Adrenal gland (tissue), 5 donors: Measurements from ENCODE around the gene RNPEP.

Experiments used
- POLR2A ChIP-seq, 2 donors: fragments of 450-650 bp; IDR thresholded peaks; one replicate each; pipeline ENCODE4 v1.6.1; 2017; ENCODE audit warnings: antibody characterized with exemption in 2 of 2, mild to moderate bottlenecking in 2 of 2, moderate library complexity in 1 of 2
- TF ChIP-seq, protein P1 (sequence below), 6 experiments: fragments of 450-650 bp in 4 of 6; fragments of 200-600 bp in 2 of 6; sonication (generic) in 1 of 6; IDR thresholded peaks; 1 replicate in 5 of 6; 2 replicates in 1 of 6; pipeline versions ENCODE4 v1.5.1 to v1.8.0; 2016 to 2021; ENCODE audit warnings: antibody characterized with exemption in 6 of 6, mild to moderate bottlenecking in 2 of 6, moderate library complexity in 1 of 6
- donor health status: DM: no; HTN: no; CAD: no.

- TF ChIP-seq, protein P1, sequence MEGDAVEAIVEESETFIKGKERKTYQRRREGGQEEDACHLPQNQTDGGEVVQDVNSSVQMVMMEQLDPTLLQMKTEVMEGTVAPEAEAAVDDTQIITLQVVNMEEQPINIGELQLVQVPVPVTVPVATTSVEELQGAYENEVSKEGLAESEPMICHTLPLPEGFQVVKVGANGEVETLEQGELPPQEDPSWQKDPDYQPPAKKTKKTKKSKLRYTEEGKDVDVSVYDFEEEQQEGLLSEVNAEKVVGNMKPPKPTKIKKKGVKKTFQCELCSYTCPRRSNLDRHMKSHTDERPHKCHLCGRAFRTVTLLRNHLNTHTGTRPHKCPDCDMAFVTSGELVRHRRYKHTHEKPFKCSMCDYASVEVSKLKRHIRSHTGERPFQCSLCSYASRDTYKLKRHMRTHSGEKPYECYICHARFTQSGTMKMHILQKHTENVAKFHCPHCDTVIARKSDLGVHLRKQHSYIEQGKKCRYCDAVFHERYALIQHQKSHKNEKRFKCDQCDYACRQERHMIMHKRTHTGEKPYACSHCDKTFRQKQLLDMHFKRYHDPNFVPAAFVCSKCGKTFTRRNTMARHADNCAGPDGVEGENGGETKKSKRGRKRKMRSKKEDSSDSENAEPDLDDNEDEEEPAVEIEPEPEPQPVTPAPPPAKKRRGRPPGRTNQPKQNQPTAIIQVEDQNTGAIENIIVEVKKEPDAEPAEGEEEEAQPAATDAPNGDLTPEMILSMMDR (IDR thresholded peaks at IDR 0.05): no peak
- TF ChIP-seq POLR2A (IDR thresholded peaks at IDR 0.05): no peak
Measured at GRCh38 chr1:201982082-201982622, 296 bp upstream of the RNPEP start.
